Measurements from ENCODE around the gene BTN2A1. TPM values are rescaled to one million over a fixed set of nuclear protein-coding genes. Genes with fewer than 3 reads are reported as not detected.

Gene BTN2A1
- total and polyA plus RNA-seq, 9 of the 15 experiments (the other 6 are each of a cell fraction or from before 2014, with no cell fraction given) = 6.7 to 22.1 (median 16.4) TPM

- TF ChIP-seq MGA (IDR thresholded peaks at IDR 0.05) (0 out of 2 replicates have a peak, but pooled peaks have one; percentile 21), E2F8 (IDR thresholded peaks at IDR 0.05; ENCODE audit: low read depth, partially characterized antibody) (no peak), L3MBTL2 (IDR thresholded peaks at IDR 0.05) (peak; percentile 58; the same call in 1 of the 2 replicates), ZBTB17 (CRISPR knock-in tag; IDR thresholded peaks at IDR 0.05) (0 out of 2 replicates have a peak, but pooled peaks have one; percentile 38), ZBTB8A (IDR thresholded peaks at IDR 0.05; ENCODE audit: partially characterized antibody) (no peak), RFX1 (IDR thresholded peaks at IDR 0.05) (0 out of 2 replicates have a peak, but pooled peaks have one; percentile 6)
These were observed 18.3 kb upstream of the BTN2A1 start (continued) for GRCh38 chr6:26439151-26440125.
